GM12878 (cell line): ENCODE measurements around the gene NAALADL2.

ENCODE experiments used
- CREB1 ChIP-seq: IDR thresholded peaks from 2 replicates; pipeline ENCODE4 v1.6.1; 2012; ENCODE audit warnings: low read depth, mild to moderate bottlenecking, inconsistent platforms
- CTCF ChIP-seq, 3 experiments: IDR thresholded peaks in 2 of 3; conservative IDR thresholded peaks in 1 of 3; 2 replicates each; pipeline ENCODE4 v1.5.1; 2011; ENCODE audit warnings: low read depth in 3 of 3, low read length in 3 of 3, mild to moderate bottlenecking in 3 of 3, control low read depth in 2 of 3, moderate library complexity in 2 of 3, inconsistent platforms in 1 of 3, mixed read lengths in 1 of 3; ENCODE audit not compliant: control insufficient read depth in 2 of 3, insufficient read depth in 1 of 3; ENCODE audit errors: extremely low read depth in 1 of 3
- EZH2 ChIP-seq: IDR thresholded peaks from 2 replicates; pipeline ENCODE4 v1.6.1; 2012; ENCODE audit warnings: low read depth, mild to moderate bottlenecking, control low read depth, inconsistent platforms, low read length, borderline replicate concordance; ENCODE audit not compliant: control insufficient read depth
- HCFC1 ChIP-seq: fragments of 150-350 bp; IDR thresholded peaks from 2 replicates; pipeline ENCODE4 v1.6.1; 2014; ENCODE audit warnings: low read length
- MAX ChIP-seq: IDR thresholded peaks from 2 replicates; pipeline ENCODE4 v1.6.1; 2012; ENCODE audit warnings: low read depth, low read length, improper control_type of control experiment
- NR2C2 ChIP-seq: IDR thresholded peaks from 2 replicates; pipeline ENCODE4 v1.6.1; 2011; ENCODE audit warnings: borderline replicate concordance, low read depth; ENCODE audit not compliant: control insufficient read depth, insufficient read length
- REST ChIP-seq: IDR thresholded peaks from 2 replicates; pipeline ENCODE4 v1.6.1; 2012; ENCODE audit warnings: mild to moderate bottlenecking, low read depth, low read length
- RUNX3 ChIP-seq: IDR thresholded peaks from 2 replicates; pipeline ENCODE4 v1.6.1; 2012; ENCODE audit warnings: low read length, inconsistent platforms
- SP1 ChIP-seq: IDR thresholded peaks from one replicate; pipeline ENCODE4 v1.6.1; 2011; ENCODE audit warnings: low read depth, low read length
- STAT1 ChIP-seq: fragments of 450-650 bp; conservative IDR thresholded peaks from 2 replicates; pipeline ENCODE4 v1.6.1; 2014; ENCODE audit warnings: antibody characterized with exemption, mild to moderate bottlenecking
- ZNF217 ChIP-seq: fragments of 450-650 bp; IDR thresholded peaks from 2 replicates; pipeline ENCODE4 v1.6.1; 2017; ENCODE audit warnings: antibody characterized with exemption, mild to moderate bottlenecking

- no peak for TF ChIP-seq CREB1
- no peak for TF ChIP-seq RUNX3
- no peak for TF ChIP-seq STAT1
- no peak for TF ChIP-seq REST
- TF ChIP-seq CTCF (IDR thresholded peaks at IDR 0.05 in 2 of 3, conservative IDR thresholded peaks at IDR 0.05 in 1 of 3; ENCODE audit: control insufficient read depth in 2 of 3, extremely low read depth in 1 of 3, insufficient read depth in 1 of 3, low read depth in 3 of 3, low read length in 3 of 3): no peak
- no peak for TF ChIP-seq HCFC1
- TF ChIP-seq EZH2: no peak
- no peak for TF ChIP-seq SP1
- no peak for TF ChIP-seq NR2C2
- no peak for TF ChIP-seq ZNF217
- no peak for TF ChIP-seq MAX
Observed at GRCh38 chr3:175161291-175161690, 302.2 kb downstream of the NAALADL2 start.
